HL-60 (cell line): ENCODE data around the gene ENTPD6.
A peak's percentile ranks its signal among the peaks of the same experiment; 100 is the strongest.

Experiments used
- GABPA ChIP-seq: IDR thresholded peaks from 2 replicates; pipeline ENCODE4 v1.6.1; 2012; ENCODE audit warnings: low read depth
- POLR2AphosphoS5 ChIP-seq: IDR thresholded peaks from 2 replicates; pipeline ENCODE4 v1.6.1; 2012; ENCODE audit warnings: low read depth
- TF ChIP-seq, protein P1 (sequence below): IDR thresholded peaks from one replicate; pipeline ENCODE4 v1.5.1; 2011; ENCODE audit warnings: low read length, control low read depth, inconsistent platforms; ENCODE audit not compliant: insufficient read depth

GRCh38 chr20:25247000-25247517, 51.5 kb downstream of the ENTPD6 start:
- TF ChIP-seq, protein P1, sequence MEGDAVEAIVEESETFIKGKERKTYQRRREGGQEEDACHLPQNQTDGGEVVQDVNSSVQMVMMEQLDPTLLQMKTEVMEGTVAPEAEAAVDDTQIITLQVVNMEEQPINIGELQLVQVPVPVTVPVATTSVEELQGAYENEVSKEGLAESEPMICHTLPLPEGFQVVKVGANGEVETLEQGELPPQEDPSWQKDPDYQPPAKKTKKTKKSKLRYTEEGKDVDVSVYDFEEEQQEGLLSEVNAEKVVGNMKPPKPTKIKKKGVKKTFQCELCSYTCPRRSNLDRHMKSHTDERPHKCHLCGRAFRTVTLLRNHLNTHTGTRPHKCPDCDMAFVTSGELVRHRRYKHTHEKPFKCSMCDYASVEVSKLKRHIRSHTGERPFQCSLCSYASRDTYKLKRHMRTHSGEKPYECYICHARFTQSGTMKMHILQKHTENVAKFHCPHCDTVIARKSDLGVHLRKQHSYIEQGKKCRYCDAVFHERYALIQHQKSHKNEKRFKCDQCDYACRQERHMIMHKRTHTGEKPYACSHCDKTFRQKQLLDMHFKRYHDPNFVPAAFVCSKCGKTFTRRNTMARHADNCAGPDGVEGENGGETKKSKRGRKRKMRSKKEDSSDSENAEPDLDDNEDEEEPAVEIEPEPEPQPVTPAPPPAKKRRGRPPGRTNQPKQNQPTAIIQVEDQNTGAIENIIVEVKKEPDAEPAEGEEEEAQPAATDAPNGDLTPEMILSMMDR = peak; percentile 5
- TF ChIP-seq POLR2AphosphoS5 = no peak
- no peak for TF ChIP-seq GABPA
